ENCODE results near the gene POLR3K.

- no peak for TF ChIP-seq CTCF (IDR thresholded peaks at IDR 0.05)
- no peak for TF ChIP-seq EZH2 (IDR thresholded peaks at IDR 0.05)
These were observed 8.0 kb downstream of the POLR3K start for GRCh38 chr16:45454-45853.

Measured in neural progenitor cell (in vitro differentiated cells).